ENCODE measurements around the gene RACGAP1.

DNA sequence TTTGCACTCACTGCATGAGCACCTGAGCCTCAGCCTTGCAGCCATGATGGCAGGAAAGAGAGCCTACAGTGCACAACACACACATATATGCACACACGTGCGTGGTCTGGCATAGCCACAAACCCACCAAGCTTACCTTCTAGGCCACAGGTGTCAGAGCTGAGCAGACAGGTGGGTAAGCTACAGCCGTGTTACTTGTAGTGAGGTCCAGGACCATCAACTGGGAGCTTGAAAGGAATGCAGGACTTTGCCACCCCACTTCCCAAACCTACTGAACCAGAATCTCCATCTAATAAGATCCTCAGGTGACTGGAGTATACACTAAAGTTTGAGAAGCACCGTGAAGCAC lies 34.8 kb upstream of the RACGAP1 start:
- TF ChIP-seq POLR2AphosphoS5 (IDR thresholded peaks at IDR 0.05) (no peak), SMC3 (conservative IDR thresholded peaks at IDR 0.05; ENCODE audit: poor library complexity) (no peak), CTCF (IDR thresholded peaks at IDR 0.05; ENCODE audit: poor library complexity, severe bottlenecking) (no peak), EZH2 (IDR thresholded peaks at IDR 0.05; ENCODE audit: borderline replicate concordance, insufficient read depth, low read length, poor library complexity, severe bottlenecking) (no peak), EP300 (conservative IDR thresholded peaks at IDR 0.05; ENCODE audit: poor library complexity, severe bottlenecking) (no peak), TAF1 (IDR thresholded peaks at IDR 0.05; ENCODE audit: low read depth) (no peak), MXI1 (conservative IDR thresholded peaks at IDR 0.05; ENCODE audit: poor library complexity, severe bottlenecking) (no peak), RAD21 (conservative IDR thresholded peaks at IDR 0.05) (no peak)

All from neural cell (in vitro differentiated cells).